Renal cortical epithelial cell (primary cell): ENCODE results near the gene HOMER1. TPM values are rescaled to one million over a fixed set of nuclear protein-coding genes. Genes with fewer than 3 reads are reported as not detected.
"Not testable (repeated sequence)": the region's sequence is repeated elsewhere in the genome, so short reads cannot be mapped to it uniquely, and the experiment has no call there.

Experiments
- DNase-seq: peaks from one replicate; pipeline ENCODE4 v3.0.0-alpha.2; 2011; ENCODE audit warnings: low read depth
- total RNA-seq: library from RNA; depleted of rRNA; stranded (reverse); fragments of >200 nt; gene quantifications from 2 replicates; pipeline ENCODE4 v1.2.3, GENCODE V29; 2014

Gene HOMER1
- total RNA-seq, 1 donor from 2014 or later = 26.2 TPM

DNA sequence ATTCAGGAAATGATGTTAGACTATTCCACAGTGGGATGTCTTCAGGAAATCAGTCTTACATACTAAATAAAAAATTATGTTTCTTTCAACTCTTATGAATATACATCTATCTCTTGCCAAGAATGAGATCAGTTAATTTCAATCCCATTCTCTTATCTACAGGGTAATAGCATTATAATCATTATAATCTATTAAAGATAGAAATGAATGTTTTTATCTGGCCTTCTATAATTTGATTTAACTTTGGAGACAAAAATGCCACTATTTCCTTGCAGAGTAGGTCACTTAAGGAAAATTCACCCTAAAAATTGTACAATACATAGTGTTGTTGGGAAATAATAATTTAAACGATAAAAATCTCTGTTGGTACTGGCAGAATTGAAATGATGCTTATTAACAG lies 96.4 kb downstream of the HOMER1 start:
- no peak for DNase-seq

DNA sequence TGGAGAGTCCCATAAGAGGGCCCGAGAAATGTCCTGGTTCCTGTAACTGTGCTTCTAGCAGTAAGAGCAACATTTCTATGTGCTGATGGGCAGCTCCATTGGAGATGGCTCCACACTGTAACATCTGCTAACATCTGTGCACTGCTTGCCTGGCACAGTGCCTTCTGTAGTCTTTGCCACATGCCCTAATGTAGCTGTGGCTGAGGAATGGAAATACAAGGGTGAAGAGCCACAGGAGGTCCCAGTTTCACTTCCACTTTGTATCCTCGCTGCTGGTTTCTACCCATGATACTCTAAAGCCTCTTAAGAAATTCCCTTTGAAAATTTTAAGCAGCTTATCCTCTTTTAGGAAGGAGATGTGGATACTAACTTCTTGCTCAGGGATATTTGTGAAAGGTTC lies 97.4 kb downstream of the HOMER1 start:
- DNase-seq = no peak

DNA sequence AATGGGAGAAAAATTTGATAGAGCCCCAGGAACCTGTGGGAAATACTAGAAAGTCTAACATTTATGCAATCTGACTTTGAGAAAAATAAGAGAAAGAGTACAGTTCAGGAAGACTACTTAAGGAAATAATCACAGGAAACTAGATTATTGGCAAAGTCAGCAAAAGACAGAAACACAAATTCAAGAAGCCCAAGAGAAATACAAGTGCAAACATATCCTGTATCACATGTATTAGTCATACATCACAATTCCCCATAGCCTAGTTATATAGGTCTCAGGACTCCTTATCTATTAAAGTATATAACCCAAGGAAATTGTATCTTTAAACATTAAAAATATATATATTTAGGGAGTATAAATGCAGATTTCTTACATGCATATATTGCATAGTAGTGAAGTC lies 100.8 kb downstream of the HOMER1 start:
- no peak for DNase-seq

DNA sequence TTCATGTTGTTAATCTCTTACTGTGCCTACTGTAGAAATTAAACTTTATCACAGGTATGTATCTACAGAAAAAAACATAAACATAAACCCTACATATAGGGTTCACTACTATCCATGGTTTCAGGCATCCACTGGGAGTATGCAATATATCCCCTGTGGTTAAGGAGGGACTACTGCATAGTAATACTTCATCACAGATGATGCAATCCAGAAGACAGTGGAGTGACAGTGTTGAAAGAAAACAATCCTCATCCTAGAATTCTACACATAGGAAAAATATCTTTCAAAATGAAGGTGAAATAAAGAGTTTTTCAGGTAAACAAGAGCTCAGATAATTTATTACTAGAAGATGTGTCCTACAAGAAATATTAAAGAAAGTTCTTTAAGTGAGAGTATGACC lies 105.9 kb downstream of the HOMER1 start:
- DNase-seq = no peak

DNA sequence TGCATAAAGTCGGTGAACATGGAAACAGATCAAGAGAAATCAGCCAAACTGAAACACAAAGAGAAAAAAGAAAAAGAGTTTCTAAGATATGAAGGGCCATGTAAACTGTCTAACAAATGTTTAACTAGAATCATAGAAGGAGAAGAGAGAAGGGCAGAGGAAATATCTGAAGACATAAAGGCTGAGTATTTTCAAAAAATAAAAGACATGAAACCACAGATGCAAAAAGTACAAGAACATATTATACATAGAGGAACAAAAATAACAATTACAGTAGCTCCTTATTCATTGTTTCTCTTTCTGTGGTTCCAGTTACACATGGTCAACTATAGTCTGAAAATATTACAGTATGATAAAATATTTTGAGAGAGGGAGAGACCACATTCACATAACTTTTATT lies 106.3 kb downstream of the HOMER1 start:
- DNase-seq = no peak

DNA sequence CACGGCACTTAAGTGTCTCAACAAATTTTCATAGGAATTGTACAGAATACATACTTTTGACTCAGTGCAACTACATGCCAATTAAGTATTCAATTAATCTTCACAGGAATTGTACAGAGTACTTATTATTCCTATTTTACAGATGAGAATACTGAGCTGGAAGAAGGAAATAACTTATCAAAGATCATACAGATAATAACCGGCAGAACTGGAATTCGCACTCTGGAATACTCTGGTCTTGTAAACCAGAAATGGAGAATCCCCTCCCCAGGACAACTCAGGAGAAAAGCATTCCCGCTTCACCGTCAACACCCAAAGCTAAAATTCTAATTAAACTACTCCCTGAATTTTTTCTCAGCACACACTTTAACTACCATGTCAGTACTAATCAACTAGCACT lies 112.7 kb downstream of the HOMER1 start:
- DNase-seq = no peak

DNA sequence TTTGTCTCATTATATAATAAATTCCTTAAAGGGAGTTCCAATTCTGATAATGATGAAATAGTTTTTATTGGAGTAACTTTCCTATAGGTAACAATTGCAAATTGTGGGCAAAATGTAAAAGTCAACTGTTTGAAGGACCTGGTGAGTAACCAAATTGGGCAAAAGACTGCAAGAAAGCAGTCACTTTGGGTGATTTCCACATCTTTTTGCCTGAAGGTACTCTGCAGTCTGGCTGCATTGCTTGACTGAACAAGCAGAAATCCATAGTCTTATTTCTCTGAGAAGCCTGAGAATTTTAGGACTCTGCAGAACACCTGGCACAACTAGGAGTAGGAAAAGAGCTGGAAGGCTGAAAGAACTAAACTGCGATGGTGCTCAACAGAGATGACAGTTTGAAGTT lies 114.9 kb downstream of the HOMER1 start:
- DNase-seq = peak; percentile 66

DNA sequence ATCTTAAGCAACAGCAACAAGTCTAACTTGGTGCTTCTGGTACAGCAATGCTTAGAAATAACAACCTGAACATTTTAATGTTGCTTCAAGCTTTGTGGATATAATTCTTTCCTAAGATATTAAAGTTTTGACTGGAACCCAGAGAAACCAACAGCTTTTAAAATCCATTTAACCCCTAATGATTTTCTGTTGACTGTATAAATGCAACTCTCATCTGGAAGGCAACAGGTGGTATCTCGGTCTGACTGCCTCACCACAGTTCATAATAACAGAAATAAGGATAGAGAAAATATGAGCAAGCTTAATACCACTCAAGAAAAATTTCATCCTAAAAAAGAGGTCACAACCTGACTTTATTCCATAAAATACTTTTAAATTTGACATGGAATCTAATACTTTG lies 116.9 kb downstream of the HOMER1 start:
- no peak for DNase-seq

DNA sequence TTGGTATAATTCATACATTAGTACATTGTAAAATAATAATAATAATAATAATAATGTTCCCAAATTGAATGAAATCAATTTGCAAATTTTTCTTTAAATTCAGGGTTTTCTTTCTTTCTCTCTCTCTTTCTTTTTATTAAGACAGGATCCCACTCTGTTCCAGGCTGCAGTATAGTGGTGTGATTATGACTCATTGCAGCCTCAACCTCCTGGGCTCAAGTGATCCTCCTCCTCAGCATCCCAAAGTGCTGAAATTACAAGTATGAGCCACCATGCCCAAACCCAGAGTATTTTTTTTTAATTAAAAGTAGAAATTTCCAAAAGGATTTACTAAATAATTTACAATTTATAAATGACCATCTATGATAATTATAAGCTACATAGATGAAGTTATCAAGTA lies 117.7 kb downstream of the HOMER1 start:
- peak; percentile 34 for DNase-seq

DNA sequence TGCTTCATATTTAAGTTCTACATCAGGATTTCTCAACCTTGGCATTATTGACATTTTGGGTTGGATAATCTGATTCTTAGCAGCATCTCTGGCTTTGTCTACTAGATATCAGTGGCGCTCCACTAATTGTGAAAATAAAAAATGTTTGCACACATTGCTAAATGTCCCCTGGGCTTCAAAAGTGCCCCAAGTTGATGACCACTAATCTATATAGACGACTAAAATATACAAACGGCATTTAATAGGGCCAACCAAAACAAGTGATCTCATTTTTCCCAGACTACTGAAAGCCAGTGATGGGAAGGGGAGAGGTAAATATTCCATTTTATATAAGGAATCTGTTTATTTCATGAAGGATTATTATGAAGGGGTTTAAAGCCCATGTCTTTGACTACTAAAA lies 118.6 kb downstream of the HOMER1 start:
- no peak for DNase-seq

DNA sequence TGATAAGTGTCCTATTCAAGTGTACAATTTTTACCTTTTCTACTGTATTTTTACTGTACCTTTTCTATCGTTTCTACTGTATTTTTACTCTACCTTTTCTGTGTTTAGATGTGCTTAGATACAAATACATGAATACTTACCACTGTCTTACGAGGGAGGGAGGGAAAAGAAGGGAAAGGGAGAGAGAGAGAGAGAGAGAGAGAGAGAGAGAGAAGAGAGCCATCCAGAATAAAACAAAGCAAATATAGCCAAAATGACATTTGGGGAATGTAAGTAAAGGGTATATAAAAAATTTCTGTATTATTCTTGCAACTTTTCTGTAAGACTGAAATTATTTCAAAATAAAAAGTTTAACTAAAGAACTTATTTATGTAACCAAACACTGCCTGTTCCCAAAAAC lies 121.2 kb downstream of the HOMER1 start:
- DNase-seq = no peak

DNA sequence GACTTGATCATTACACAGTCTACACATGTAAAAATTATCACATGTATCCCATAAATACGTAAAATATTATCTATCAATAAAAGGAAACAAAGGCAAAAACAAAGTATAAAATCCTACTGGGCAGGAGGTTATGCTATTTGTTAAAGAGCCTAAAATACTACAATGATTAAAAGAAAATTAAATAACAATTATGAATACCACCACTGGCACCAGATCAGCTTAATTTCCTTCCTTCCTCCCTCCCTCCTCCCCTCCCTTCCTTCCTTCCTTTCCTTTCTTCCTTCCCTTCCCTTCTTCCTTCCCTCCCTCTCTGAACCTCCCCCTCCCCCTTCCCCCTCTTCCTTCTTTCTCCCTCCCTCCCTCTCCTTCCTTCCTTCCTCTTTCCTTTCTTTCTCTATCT lies 127.3 kb downstream of the HOMER1 start:
- no peak for DNase-seq

DNA sequence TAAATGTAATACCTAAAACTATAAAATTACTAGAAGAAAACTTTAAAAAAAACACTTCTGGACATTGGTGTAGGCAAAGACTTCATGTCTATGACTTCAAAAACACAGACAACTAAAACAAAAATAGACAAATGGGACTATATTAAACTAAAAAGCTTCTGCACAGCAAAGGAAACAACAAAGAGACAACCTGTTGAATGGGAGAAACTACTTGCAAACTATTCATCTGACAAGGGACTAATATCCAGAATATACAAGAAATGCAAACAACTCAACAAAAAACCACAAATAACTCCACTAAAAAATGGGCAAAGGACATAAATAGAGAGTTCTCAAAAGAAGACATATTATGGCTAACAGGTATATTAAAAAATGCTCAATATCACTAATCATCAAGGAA lies 128.8 kb downstream of the HOMER1 start:
- DNase-seq = not testable (repeated sequence)

DNA sequence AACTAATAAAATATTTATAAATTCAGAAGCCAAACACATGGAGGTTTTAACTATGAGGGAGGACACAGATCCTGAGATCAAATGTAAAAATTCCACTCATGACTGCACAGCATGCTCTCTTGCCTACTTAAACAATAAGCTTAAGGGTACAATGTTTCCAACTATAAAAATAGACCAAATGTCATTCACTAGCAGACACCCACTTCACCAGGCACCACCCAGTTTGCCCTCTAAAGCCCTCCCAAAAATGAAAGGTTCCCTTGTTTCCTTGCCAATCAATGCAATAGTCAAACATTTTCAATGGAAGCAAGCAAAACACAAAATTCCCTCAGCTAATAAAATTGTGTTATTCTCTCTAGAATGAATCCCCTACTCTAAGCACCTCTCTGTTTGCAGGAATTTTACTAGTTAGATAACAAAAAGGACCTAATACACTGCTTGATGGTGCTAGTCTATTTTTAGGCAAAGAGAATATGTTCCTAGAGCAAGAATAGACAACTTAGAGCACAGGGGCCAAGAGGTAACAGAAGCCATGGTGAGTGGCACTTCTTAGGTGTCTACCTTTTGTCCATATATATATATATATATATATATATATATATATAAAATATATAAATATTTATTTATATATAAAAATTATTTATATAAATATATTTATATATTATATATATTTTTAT lies 135.3 kb downstream of the HOMER1 start:
- no peak for DNase-seq

DNA sequence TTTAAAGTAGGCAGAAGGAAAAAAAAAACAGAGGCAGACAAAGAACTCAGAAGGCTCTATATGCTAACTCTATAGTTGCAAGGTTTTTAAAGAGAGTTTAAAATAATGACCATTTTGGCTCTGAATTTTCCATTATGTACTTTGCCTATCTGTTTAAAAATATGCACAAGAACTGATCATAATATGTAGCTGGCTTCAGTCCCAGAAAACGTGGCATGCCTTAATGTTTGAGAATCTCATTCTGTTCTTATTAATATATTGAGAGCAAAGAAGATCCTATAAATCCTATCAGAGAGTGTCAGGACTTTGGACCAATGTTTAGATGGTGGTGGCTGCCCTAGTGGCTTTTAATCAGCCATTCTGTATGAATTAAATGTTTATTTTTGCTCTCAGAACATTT lies 156.5 kb downstream of the HOMER1 start:
- no peak for DNase-seq

DNA sequence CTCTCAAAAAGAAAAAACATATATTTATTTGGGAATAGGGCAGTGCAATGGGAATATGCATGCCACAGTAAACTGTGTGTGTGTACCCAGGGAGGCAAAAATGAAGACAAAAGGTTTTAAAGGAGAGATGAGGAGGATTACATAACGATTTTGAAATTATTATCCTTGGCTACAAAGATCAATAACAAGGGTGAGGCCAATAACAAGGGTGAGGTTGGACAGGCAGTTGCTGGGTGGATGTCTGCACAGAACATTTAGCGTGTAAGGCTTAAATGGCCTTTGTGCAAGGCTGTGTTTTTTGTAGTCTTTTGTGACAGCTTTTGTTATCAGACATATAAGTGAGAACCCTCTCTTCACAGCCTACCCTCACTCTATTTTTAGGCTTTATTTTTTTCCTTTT lies 164.1 kb downstream of the HOMER1 start:
- no peak for DNase-seq

DNA sequence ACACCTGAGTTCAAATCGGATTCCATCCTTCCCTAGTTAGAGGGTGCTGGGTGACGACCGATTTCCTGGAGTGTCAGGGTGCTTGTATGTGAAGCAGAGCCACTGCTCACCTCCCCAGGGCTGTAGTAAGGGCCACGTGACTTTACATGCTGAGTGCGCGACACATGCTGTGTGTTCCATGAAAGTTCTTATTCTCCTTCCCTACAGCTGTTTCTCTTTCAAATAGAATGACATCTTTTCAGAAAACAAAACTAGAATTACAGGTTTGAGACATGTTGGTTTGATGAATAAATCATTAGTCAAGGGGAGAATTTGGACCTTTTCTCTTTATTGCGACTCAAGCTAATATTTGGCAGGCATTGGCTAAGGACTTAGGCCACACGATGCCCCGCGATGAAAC lies 164.9 kb downstream of the HOMER1 start:
- no peak for DNase-seq

DNA sequence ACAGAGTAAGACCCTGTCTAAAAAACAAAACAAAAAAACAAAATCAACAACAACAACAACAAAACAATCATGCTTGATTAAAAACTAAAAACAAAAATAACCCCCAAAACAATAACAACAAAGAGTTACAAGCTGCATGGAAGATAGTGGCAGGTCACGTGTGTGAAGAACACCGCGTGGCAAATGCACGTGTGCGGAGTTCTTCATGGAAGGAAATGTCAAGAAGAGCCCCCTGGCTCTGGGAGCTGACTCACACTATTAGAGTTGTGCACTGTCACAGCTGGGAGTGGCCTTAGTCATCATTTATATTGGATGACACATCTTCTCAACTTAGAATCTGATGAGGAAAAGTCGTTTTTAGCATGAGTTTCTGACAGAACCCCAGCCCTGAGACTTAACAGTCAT lies 167.5 kb downstream of the HOMER1 start:
- peak; percentile 21 for DNase-seq

DNA sequence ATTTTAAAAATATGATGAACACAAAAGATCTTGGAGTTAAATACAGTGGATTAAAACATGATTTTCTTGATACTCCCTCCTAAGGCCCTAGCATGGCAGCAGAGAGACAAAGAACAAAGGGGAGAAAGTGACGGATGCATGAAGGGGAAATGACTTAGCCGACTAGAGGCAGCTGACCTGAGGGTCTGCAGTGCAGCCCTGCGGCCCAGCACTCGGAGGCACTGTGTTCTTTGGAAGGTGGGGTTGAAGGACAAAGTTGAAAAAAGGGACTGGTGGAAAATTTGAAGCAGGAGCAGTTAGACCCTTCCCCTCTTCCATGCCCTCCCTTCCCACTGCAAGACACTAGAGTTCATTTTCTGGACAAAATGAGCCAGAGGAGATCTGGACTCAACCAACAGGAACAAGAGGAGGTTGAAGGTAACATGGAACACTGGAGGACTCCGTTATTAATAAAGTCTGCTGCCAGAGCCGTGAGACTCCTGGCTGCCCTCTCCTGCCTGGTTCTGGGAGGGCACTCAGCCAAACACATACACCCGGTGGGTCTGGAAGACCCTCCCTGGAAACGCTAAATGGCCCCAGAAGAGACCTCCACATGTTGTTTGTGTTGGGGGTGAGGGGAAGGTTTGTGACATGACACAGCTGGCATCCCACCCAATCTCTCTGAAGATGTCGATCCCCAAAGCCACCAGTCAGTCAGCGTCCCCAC lies 179.9 kb downstream of the HOMER1 start:
- DNase-seq = no peak

DNA sequence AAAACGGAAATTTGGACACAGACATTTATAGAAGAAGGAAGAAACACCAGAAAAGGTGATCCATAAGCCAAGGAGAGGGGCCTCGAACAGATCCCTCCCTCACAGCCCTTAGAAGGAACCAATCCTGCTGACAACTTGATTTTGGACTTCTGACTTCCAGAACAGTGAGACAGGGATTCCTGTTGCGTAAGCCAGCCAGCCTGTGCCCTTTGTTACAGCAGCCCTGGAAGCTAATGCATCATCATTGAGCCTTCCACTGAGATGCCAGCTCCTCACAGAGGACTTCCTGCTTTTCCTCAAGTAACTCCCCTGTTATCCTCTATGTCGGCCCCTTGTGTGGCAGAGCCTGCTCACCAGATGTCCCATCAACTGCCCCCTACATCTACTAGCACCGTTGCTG lies 183.9 kb downstream of the HOMER1 start:
- DNase-seq = peak; percentile 11

DNA sequence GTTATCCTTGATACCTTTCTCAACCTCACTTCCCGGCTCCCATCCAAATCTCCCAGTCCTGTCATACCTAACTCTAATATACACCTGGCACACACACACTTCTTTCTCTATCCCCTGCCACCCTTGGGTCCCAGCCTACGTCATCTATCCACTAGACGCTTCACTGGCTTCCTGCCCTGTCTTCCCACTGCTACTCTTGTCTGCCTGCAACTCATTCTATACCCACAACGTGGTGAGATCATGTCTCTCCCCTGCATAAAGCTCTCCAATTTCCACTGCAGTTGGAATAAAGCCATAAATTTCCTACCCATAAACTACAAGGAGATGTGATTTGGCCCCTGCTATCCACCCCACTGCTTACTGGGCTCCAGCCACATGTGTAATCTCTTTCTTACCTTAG lies 184.5 kb downstream of the HOMER1 start:
- no peak for DNase-seq
